Measurements from ENCODE around the gene HMGCR.

HMGCR gene

DNA sequence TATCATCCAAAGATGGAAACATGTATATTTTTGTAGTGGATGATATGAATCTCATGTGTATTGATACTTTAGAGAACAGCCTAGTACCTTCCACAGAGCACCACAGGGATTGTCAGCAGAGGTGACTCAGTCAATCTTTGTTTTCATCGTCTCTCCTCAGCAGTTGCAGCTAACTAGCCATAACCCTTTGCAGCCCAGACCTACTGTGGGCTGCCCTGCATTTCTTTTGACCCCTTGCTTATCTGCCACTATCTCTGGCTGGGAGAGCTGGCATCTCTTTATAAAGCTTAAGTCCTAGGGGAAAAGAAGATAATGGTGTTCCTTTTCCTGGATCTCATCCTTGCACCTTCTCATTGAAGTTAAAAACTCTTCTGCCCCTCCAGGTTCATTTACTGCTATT is 28.7 kb downstream of the HMGCR start:
- Histone ChIP-seq H3F3A (ENCODE audit: low read depth) (peaks cover 7% of the 10 kb centered on the region; the same call in 1 of the 2 replicates), H3K4me1 (ENCODE audit: insufficient read depth, low read length, poor library complexity, severe bottlenecking) (peaks cover 12% of the 10 kb centered on the region), H3K4me3 (ENCODE audit: low read length, poor library complexity, severe bottlenecking) (no peak overlapping the region), H2AFZ (ENCODE audit: low read length) (no peak overlapping the region), H3K79me2 (ENCODE audit: insufficient read depth, low read length) (no peaks in the 10 kb centered on the region), H3K9ac (ENCODE audit: low read depth, low read length, poor library complexity, severe bottlenecking) (no peak overlapping the region), H3K9me2 (replicated peaks; ENCODE audit: low read depth, low read length) (no peaks in the 10 kb centered on the region), H4K20me1 (ENCODE audit: insufficient read depth, low read length, poor library complexity, severe bottlenecking) (peaks cover 9% of the 10 kb centered on the region), H3K9me3 (ENCODE audit: insufficient read depth, low read depth, low read length) (no peaks in the 10 kb centered on the region), H3K36me3 (ENCODE audit: insufficient read depth, low read length) (peaks cover 23% of the 10 kb centered on the region; the same call in 1 of the 2 replicates), H3K4me2 (ENCODE audit: low read depth, low read length, poor library complexity, severe bottlenecking) (no peak overlapping the region), H3K27me3 (ENCODE audit: insufficient read depth, low read length, poor library complexity, severe bottlenecking) (no peaks in the 10 kb centered on the region)
- TF ChIP-seq, protein P1, sequence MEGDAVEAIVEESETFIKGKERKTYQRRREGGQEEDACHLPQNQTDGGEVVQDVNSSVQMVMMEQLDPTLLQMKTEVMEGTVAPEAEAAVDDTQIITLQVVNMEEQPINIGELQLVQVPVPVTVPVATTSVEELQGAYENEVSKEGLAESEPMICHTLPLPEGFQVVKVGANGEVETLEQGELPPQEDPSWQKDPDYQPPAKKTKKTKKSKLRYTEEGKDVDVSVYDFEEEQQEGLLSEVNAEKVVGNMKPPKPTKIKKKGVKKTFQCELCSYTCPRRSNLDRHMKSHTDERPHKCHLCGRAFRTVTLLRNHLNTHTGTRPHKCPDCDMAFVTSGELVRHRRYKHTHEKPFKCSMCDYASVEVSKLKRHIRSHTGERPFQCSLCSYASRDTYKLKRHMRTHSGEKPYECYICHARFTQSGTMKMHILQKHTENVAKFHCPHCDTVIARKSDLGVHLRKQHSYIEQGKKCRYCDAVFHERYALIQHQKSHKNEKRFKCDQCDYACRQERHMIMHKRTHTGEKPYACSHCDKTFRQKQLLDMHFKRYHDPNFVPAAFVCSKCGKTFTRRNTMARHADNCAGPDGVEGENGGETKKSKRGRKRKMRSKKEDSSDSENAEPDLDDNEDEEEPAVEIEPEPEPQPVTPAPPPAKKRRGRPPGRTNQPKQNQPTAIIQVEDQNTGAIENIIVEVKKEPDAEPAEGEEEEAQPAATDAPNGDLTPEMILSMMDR (conservative IDR thresholded peaks at IDR 0.05; ENCODE audit: low read length) = no peak
- no peak for TF ChIP-seq EZH2phosphoT487 (IDR thresholded peaks at IDR 0.05; ENCODE audit: borderline replicate concordance)

DNA sequence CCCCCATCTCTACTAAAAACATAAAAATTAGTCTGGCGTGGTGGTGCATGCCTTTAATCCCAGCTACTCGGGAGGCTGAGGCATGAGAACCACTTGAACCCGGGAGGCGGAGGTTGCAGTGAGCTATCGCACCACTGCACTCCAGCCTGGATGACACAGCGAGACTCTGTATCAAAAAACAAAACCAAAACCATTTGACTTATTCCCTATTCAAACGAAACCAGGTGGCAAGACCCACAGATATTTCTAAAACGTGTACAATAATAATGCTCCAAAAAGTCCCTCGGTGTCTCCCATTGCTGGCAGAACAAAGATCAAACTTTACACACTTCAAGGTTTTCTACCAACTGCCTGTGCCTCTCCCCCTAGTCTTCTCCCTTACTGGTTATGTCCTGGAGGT is 29.8 kb downstream of the HMGCR start:
- Histone ChIP-seq H3K4me3 (ENCODE audit: low read length, poor library complexity, severe bottlenecking) (no peak overlapping the region), H3K9me2 (replicated peaks; ENCODE audit: low read depth, low read length) (no peaks in the 10 kb centered on the region), H3K36me3 (ENCODE audit: insufficient read depth, low read length) (peaks cover 13% of the 10 kb centered on the region; the same call in 1 of the 2 replicates), H2AFZ (ENCODE audit: low read length) (no peak overlapping the region), H3K4me1 (ENCODE audit: insufficient read depth, low read length, poor library complexity, severe bottlenecking) (peaks cover 12% of the 10 kb centered on the region), H3F3A (ENCODE audit: low read depth) (peaks cover 2% of the 10 kb centered on the region; the same call in 1 of the 2 replicates), H4K20me1 (ENCODE audit: insufficient read depth, low read length, poor library complexity, severe bottlenecking) (peaks cover 3% of the 10 kb centered on the region), H3K79me2 (ENCODE audit: insufficient read depth, low read length) (no peaks in the 10 kb centered on the region), H3K9me3 (ENCODE audit: insufficient read depth, low read depth, low read length) (no peaks in the 10 kb centered on the region), H3K9ac (ENCODE audit: low read depth, low read length, poor library complexity, severe bottlenecking) (no peak overlapping the region), H3K4me2 (ENCODE audit: low read depth, low read length, poor library complexity, severe bottlenecking) (no peak overlapping the region), H3K27me3 (ENCODE audit: insufficient read depth, low read length, poor library complexity, severe bottlenecking) (no peaks in the 10 kb centered on the region)
- TF ChIP-seq, protein P1 (conservative IDR thresholded peaks at IDR 0.05; ENCODE audit: low read length) = no peak
- no peak for TF ChIP-seq EZH2phosphoT487 (IDR thresholded peaks at IDR 0.05; ENCODE audit: borderline replicate concordance)

DNA sequence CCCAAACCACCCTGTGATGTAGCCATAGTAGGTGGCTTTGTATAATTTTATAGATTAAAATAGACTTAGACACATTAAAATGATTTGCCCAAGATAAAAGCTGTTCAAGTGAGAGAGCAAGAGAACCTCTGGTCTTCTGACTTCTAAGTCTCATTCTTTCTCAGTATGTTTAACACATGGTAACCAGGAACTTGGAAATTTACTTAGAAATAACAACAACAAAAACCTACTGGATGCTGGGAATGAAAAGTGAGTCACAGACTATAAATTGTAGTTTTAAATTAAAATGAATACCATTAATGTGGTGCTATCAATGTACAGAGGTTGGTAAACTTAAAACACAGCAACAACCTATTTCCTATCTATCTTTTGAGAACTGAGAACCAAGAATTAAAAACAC is 30.4 kb downstream of the HMGCR start:
- Histone ChIP-seq H4K20me1 (ENCODE audit: insufficient read depth, low read length, poor library complexity, severe bottlenecking) (peaks cover 3% of the 10 kb centered on the region), H2AFZ (ENCODE audit: low read length) (no peak overlapping the region), H3K27me3 (ENCODE audit: insufficient read depth, low read length, poor library complexity, severe bottlenecking) (no peaks in the 10 kb centered on the region), H3F3A (ENCODE audit: low read depth) (peaks cover 2% of the 10 kb centered on the region; the same call in 1 of the 2 replicates), H3K9me3 (ENCODE audit: insufficient read depth, low read depth, low read length) (no peaks in the 10 kb centered on the region), H3K4me3 (ENCODE audit: low read length, poor library complexity, severe bottlenecking) (no peak overlapping the region), H3K9ac (ENCODE audit: low read depth, low read length, poor library complexity, severe bottlenecking) (no peak overlapping the region), H3K4me2 (ENCODE audit: low read depth, low read length, poor library complexity, severe bottlenecking) (no peak overlapping the region), H3K9me2 (replicated peaks; ENCODE audit: low read depth, low read length) (no peaks in the 10 kb centered on the region), H3K36me3 (ENCODE audit: insufficient read depth, low read length) (peaks cover 7% of the 10 kb centered on the region; the same call in 1 of the 2 replicates), H3K79me2 (ENCODE audit: insufficient read depth, low read length) (no peaks in the 10 kb centered on the region), H3K4me1 (ENCODE audit: insufficient read depth, low read length, poor library complexity, severe bottlenecking) (peaks cover 12% of the 10 kb centered on the region)
- TF ChIP-seq, protein P1 (conservative IDR thresholded peaks at IDR 0.05; ENCODE audit: low read length) = no peak
- TF ChIP-seq EZH2phosphoT487 (IDR thresholded peaks at IDR 0.05; ENCODE audit: borderline replicate concordance) = no peak

Measured in Loucy (cell line).